SK-N-SH treated with all-trans-retinoic acid at 6 μM for 48 hours (cell line): Measurements from ENCODE around the gene GNA12.

Experiments
- ATAC-seq: fragments of 200-7000 bp; cut with Tn5 transposase; 3 replicates; pipeline ENCODE4 v1.9.1; 2020; ENCODE audit warnings: mild to moderate bottlenecking, moderate library complexity
- ARNTL ChIP-seq: fragments of 450-650 bp; formaldehyde crosslinking; IDR thresholded peaks from 2 replicates; pipeline ENCODE4 v1.5.0; 2020; ENCODE audit warnings: low read depth, mild to moderate bottlenecking, moderate library complexity, borderline replicate concordance
- BACH2 ChIP-seq: fragments of 250-450 bp; sonication (Bioruptor Pico); IDR thresholded peaks from 2 replicates; pipeline ENCODE4 v1.9.0; 2021; ENCODE audit warnings: mild to moderate bottlenecking, borderline replicate concordance
- CREB5 ChIP-seq: fragments of 250-450 bp; sonication (Bioruptor Pico); IDR thresholded peaks from 2 replicates; pipeline ENCODE4 v1.5.1; 2020; ENCODE audit warnings: low read depth, mild to moderate bottlenecking, moderate library complexity
- ESRRG ChIP-seq: fragments of 250-450 bp; sonication (Bioruptor Pico); IDR thresholded peaks from 2 replicates; pipeline ENCODE4 v1.6.1; 2021; ENCODE audit warnings: mild to moderate bottlenecking
- ISL1 ChIP-seq: fragments of 250-450 bp; sonication (Bioruptor Pico); IDR thresholded peaks from 2 replicates; pipeline ENCODE4 v2.1.2; 2022; ENCODE audit warnings: mild to moderate bottlenecking, moderate library complexity
- OSR1 ChIP-seq: fragments of 250-450 bp; sonication (Bioruptor Pico); IDR thresholded peaks from 2 replicates; pipeline ENCODE4 v1.8.0; 2022; ENCODE audit warnings: moderate library complexity, mild to moderate bottlenecking, inconsistent platforms
- PPARA ChIP-seq: fragments of 250-450 bp; sonication (Bioruptor Pico); IDR thresholded peaks from 2 replicates; pipeline ENCODE4 v1.5.0; 2020; ENCODE audit warnings: mild to moderate bottlenecking, borderline replicate concordance
- RARB ChIP-seq: fragments of 250-450 bp; sonication (Bioruptor Pico); IDR thresholded peaks from 2 replicates; pipeline ENCODE4 v1.8.0; 2021; ENCODE audit warnings: mild to moderate bottlenecking, moderate library complexity
- SNAI2 ChIP-seq: fragments of 250-450 bp; sonication (Bioruptor Pico); IDR thresholded peaks from 2 replicates; pipeline ENCODE4 v1.5.0; 2020; ENCODE audit warnings: mild to moderate bottlenecking, moderate library complexity
- ZC3H10 ChIP-seq: fragments of 250-450 bp; sonication (Bioruptor Pico); IDR thresholded peaks from 2 replicates; pipeline ENCODE4 v1.5.1; 2021; ENCODE audit warnings: mild to moderate bottlenecking, moderate library complexity
- ZFP3 ChIP-seq: fragments of 250-450 bp; sonication (Bioruptor Pico); IDR thresholded peaks from 2 replicates; pipeline ENCODE4 v1.5.0; 2020; ENCODE audit warnings: mild to moderate bottlenecking, moderate library complexity
- ZFP30 ChIP-seq: fragments of 450-650 bp; formaldehyde crosslinking; IDR thresholded peaks from 2 replicates; pipeline ENCODE4 v1.5.0; 2022; ENCODE audit warnings: mild to moderate bottlenecking, moderate library complexity
- ZNF70 ChIP-seq: fragments of 450-650 bp; formaldehyde crosslinking; IDR thresholded peaks from 2 replicates; pipeline ENCODE4 v1.5.0; 2020; ENCODE audit warnings: mild to moderate bottlenecking, moderate library complexity
- TF ChIP-seq, protein P1 (sequence below): fragments of 250-450 bp; sonication (Bioruptor Pico); IDR thresholded peaks from 2 replicates; pipeline ENCODE4 v1.8.0; 2021; ENCODE audit warnings: low read depth, mild to moderate bottlenecking, moderate library complexity, borderline replicate concordance
- TF ChIP-seq, protein P2 (sequence below): fragments of 250-450 bp; sonication (Bioruptor Pico); IDR thresholded peaks from 2 replicates; pipeline ENCODE4 v1.8.0; 2020; ENCODE audit warnings: mild to moderate bottlenecking, moderate library complexity, borderline replicate concordance
- TF ChIP-seq, protein P3 (sequence below): fragments of 250-450 bp; sonication (Bioruptor Pico); IDR thresholded peaks from 2 replicates; pipeline ENCODE4 v1.5.0; 2020; ENCODE audit warnings: mild to moderate bottlenecking, moderate library complexity

GNA12 gene

DNA sequence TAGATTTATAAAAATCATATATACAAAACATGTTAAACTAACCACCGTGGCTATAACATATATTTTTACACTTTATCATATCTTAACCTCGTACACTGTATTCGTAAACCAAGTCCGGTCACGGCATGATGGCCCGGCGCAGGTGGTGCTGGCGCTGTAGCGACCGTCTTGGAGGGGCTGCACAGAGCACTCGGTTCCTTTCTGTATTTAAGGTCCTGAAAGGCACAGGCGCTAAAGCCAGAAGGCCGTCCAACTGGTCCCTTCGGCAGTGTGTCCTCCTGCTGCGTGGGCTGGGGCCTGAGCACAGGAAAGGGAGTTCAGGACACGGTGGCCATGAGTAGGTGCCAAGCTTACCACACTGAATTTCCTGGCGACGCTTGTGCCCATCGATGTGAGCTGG, 122.3 kb downstream of the GNA12 start:
- ATAC-seq = no peak
- TF ChIP-seq ZFP30 (CRISPR knock-in tag) (no peak), CREB5 (CRISPR knock-in tag) (no peak), PPARA (CRISPR knock-in tag) (no peak), ZC3H10 (CRISPR knock-in tag) (no peak), ESRRG (CRISPR knock-in tag) (no peak), OSR1 (CRISPR knock-in tag) (no peak), ZFP3 (CRISPR knock-in tag) (no peak)
- TF ChIP-seq, protein P1, sequence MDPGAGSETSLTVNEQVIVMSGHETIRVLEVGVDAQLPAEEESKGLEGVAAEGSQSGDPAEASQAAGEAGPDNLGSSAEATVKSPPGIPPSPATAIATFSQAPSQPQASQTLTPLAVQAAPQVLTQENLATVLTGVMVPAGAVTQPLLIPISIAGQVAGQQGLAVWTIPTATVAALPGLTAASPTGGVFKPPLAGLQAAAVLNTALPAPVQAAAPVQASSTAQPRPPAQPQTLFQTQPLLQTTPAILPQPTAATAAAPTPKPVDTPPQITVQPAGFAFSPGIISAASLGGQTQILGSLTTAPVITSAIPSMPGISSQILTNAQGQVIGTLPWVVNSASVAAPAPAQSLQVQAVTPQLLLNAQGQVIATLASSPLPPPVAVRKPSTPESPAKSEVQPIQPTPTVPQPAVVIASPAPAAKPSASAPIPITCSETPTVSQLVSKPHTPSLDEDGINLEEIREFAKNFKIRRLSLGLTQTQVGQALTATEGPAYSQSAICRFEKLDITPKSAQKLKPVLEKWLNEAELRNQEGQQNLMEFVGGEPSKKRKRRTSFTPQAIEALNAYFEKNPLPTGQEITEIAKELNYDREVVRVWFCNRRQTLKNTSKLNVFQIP (CRISPR knock-in tag) = no peak
- TF ChIP-seq, protein P2, sequence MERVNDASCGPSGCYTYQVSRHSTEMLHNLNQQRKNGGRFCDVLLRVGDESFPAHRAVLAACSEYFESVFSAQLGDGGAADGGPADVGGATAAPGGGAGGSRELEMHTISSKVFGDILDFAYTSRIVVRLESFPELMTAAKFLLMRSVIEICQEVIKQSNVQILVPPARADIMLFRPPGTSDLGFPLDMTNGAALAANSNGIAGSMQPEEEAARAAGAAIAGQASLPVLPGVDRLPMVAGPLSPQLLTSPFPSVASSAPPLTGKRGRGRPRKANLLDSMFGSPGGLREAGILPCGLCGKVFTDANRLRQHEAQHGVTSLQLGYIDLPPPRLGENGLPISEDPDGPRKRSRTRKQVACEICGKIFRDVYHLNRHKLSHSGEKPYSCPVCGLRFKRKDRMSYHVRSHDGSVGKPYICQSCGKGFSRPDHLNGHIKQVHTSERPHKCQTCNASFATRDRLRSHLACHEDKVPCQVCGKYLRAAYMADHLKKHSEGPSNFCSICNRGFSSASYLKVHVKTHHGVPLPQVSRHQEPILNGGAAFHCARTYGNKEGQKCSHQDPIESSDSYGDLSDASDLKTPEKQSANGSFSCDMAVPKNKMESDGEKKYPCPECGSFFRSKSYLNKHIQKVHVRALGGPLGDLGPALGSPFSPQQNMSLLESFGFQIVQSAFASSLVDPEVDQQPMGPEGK (CRISPR knock-in tag) = no peak
- TF ChIP-seq, protein P3, sequence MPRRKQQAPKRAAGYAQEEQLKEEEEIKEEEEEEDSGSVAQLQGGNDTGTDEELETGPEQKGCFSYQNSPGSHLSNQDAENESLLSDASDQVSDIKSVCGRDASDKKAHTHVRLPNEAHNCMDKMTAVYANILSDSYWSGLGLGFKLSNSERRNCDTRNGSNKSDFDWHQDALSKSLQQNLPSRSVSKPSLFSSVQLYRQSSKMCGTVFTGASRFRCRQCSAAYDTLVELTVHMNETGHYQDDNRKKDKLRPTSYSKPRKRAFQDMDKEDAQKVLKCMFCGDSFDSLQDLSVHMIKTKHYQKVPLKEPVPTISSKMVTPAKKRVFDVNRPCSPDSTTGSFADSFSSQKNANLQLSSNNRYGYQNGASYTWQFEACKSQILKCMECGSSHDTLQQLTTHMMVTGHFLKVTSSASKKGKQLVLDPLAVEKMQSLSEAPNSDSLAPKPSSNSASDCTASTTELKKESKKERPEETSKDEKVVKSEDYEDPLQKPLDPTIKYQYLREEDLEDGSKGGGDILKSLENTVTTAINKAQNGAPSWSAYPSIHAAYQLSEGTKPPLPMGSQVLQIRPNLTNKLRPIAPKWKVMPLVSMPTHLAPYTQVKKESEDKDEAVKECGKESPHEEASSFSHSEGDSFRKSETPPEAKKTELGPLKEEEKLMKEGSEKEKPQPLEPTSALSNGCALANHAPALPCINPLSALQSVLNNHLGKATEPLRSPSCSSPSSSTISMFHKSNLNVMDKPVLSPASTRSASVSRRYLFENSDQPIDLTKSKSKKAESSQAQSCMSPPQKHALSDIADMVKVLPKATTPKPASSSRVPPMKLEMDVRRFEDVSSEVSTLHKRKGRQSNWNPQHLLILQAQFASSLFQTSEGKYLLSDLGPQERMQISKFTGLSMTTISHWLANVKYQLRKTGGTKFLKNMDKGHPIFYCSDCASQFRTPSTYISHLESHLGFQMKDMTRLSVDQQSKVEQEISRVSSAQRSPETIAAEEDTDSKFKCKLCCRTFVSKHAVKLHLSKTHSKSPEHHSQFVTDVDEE (CRISPR knock-in tag) = no peak

GRCh38 chr7:2720024-2720423, 124.1 kb downstream of the GNA12 start:
- TF ChIP-seq RARB (CRISPR knock-in tag) = no peak
- no peak for TF ChIP-seq ZNF70 (CRISPR knock-in tag)
- no peak for TF ChIP-seq ISL1
- no peak for TF ChIP-seq SNAI2 (CRISPR knock-in tag)
- TF ChIP-seq, protein P1 (CRISPR knock-in tag) = no peak
- TF ChIP-seq, protein P3 (CRISPR knock-in tag) = no peak
- TF ChIP-seq BACH2 = no peak
- TF ChIP-seq ESRRG (CRISPR knock-in tag) = no peak
- no peak for TF ChIP-seq CREB5 (CRISPR knock-in tag)
- TF ChIP-seq ARNTL (CRISPR knock-in tag) = no peak
- no peak for TF ChIP-seq OSR1 (CRISPR knock-in tag)
- TF ChIP-seq, protein P2 (CRISPR knock-in tag) = no peak
- ATAC-seq = no peak
